Adrenal gland (tissue), 12 donors: ENCODE measurements around the gene FCHSD1. TPM values are rescaled to one million over a fixed set of nuclear protein-coding genes. Genes with fewer than 3 reads are reported as not detected.

Experiments
- DNase-seq, 7 donors: peaks; one replicate each; pipeline ENCODE4 v3.0.0-alpha.2; 2019 to 2020
- H3K27ac ChIP-seq, 5 donors: fragments of 200-600 bp; sonication (generic) in 4 of 5; 1 replicate in 3 of 5; 2 replicates in 2 of 5; pipeline versions ENCODE4 v1.5.1 to v1.8.0; 2016 to 2020; ENCODE audit warnings: mild to moderate bottlenecking in 1 of 5
- H3K27me3 ChIP-seq: fragments of 200-600 bp; 2 replicates; pipeline ENCODE4 v1.8.0; 2021
- H3K36me3 ChIP-seq, 2 donors: fragments of 200-600 bp; replicated peaks in 1 of 2; 1 replicate in 1 of 2; 2 replicates in 1 of 2; pipeline versions ENCODE4 v1.5.1 to v1.8.0; 2018 to 2022
- H3K4me1 ChIP-seq, 2 donors: fragments of 200-600 bp; replicated peaks in 1 of 2; 1 replicate in 1 of 2; 2 replicates in 1 of 2; pipeline versions ENCODE4 v1.5.1 to v1.8.0; 2018 to 2021
- H3K4me3 ChIP-seq, 4 donors: fragments of 200-600 bp; sonication (generic) in 3 of 4; one replicate each; pipeline ENCODE4 v1.5.1; 2016 to 2018
- H3K9me3 ChIP-seq, 3 donors: fragments of 200-600 bp; sonication (generic) in 1 of 3; replicated peaks in 1 of 3; 1 replicate in 2 of 3; 2 replicates in 1 of 3; pipeline versions ENCODE4 v1.5.1 to v1.8.0; 2016 to 2021
- POLR2A ChIP-seq, 2 donors: fragments of 450-650 bp; IDR thresholded peaks; one replicate each; pipeline ENCODE4 v1.6.1; 2017; ENCODE audit warnings: antibody characterized with exemption in 2 of 2, mild to moderate bottlenecking in 2 of 2, moderate library complexity in 1 of 2
- WGBS, 4 donors: extraction: QIAGEN DNeasy Blood & Tissue Kit in 2 of 4; methylation state at CpG; one replicate each; pipeline versions ENCODE4 v1.1.5 to v1.1.7; 2013 to 2017; 5-methylcytosine and 5-hydroxymethylcytosine counted together
- intact Hi-C, 2 donors: fragments of 100-400 bp; cut with DNase I; formaldehyde crosslinking; loops; one replicate each; pipeline versions ENCODE4 v1.14.1 to v1.15.0; 2022 to 2023
- polyA plus RNA-seq, 3 donors: library from polyadenylated mRNA; stranded (reverse); fragments of 200-250 nt in 2 of 3; fragments of 350-450 nt in 1 of 3; fragmentation: Illumina TruSeq in 1 of 3; extraction: RNeasy Lipid Tissue Mini Kit (QIAGEN cat#74804) in 1 of 3; gene quantifications; one replicate each; pipeline ENCODE4 v1.2.3, GENCODE V29; 2013 to 2014
- total RNA-seq, 9 donors: library from RNA; depleted of rRNA in 4 of 9; stranded (reverse); fragments of >200 nt in 4 of 9; fragments of 120-200 nt in 1 of 9; fragmentation: NEBNext Ultra II Directional in 1 of 9; extraction: Animal tissue kit (Norgen Biotek cat#: 25700) in 1 of 9; gene quantifications; one replicate each; pipeline versions ENCODE4 v1.1.0 to v1.2.4, GENCODE V29; 2013 to 2023
- TF ChIP-seq, protein P1 (sequence below), 6 experiments: fragments of 450-650 bp in 4 of 6; fragments of 200-600 bp in 2 of 6; sonication (generic) in 1 of 6; IDR thresholded peaks; 1 replicate in 5 of 6; 2 replicates in 1 of 6; pipeline versions ENCODE4 v1.5.1 to v1.8.0; 2016 to 2021; ENCODE audit warnings: antibody characterized with exemption in 6 of 6, mild to moderate bottlenecking in 2 of 6, moderate library complexity in 1 of 6
- donor health status: healthy with polysubstance abuse.
- donor health status: Bipolar disorder and iron deficiency.
- donor health status: DM: yes; HTN: yes; CAD: no.
- donor health status: DM: no; HTN: no; CAD: no.
- donor health status: DM: no; HTN: no; CAD: no.
- donor health status: DM: yes; HTN: yes; CAD: no.

Gene FCHSD1
- total and polyA plus RNA-seq, 12 donors: 3.7 to 53.9 (median 16.9) TPM

DNA sequence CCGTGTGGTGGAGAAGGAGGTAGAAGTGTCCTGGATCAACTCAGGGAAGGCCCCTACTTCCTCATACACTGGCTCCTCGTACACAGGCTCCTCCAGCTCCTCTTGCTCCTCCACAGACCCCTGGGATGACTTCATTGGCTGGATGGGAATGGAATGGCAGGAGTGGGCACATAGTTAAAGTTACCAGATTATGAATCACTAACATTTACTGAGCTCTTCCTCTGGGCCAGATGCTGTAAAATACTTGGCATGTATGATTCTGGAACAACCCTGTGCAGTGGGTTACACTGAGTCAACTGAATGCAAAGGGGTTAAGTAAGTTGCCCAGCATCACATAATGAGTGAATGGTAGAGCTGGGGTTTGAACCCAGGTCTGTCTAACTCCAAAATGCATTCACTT lies 3.1 kb upstream of the FCHSD1 start:
- Histone ChIP-seq H3K4me3 (no peak overlapping the region), H3K9me3 (no peaks in the 10 kb centered on the region), H3K27ac (no peak overlapping the region), H3K36me3 (peaks cover 0 to 7% of the 10 kb centered on the region in 2 donors), H3K27me3 (no peaks in the 10 kb centered on the region), H3K4me1 (peaks cover 0 to 4% of the 10 kb centered on the region in 2 donors)
- intact Hi-C loops: no loop called here
- no peak for TF ChIP-seq POLR2A (IDR thresholded peaks at IDR 0.05)
- TF ChIP-seq, protein P1, sequence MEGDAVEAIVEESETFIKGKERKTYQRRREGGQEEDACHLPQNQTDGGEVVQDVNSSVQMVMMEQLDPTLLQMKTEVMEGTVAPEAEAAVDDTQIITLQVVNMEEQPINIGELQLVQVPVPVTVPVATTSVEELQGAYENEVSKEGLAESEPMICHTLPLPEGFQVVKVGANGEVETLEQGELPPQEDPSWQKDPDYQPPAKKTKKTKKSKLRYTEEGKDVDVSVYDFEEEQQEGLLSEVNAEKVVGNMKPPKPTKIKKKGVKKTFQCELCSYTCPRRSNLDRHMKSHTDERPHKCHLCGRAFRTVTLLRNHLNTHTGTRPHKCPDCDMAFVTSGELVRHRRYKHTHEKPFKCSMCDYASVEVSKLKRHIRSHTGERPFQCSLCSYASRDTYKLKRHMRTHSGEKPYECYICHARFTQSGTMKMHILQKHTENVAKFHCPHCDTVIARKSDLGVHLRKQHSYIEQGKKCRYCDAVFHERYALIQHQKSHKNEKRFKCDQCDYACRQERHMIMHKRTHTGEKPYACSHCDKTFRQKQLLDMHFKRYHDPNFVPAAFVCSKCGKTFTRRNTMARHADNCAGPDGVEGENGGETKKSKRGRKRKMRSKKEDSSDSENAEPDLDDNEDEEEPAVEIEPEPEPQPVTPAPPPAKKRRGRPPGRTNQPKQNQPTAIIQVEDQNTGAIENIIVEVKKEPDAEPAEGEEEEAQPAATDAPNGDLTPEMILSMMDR (IDR thresholded peaks at IDR 0.05): no peak
- 67 to 80% (median 72%) methylated on average over 1 to 2 of the region's 2 CpGs for WGBS, 4 donors
- no peak for DNase-seq

DNA sequence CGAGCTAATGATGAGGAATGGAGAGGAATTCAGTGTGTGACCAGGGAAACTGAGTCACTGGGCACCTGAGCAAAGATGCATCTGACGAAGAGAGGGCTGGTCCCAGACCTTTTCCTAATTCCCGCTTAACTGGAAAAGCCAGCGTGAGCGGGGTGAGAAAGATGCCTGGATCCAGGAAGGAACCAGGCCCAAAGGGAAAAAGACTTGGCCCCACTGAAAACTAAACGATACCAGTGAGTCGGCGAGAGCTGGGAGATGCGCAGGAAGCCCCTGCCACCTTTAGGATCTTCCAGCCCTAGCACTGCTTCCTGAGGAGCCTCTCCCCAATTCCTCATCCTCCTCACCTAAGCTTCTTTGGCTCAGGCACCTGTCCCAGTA lies 499 bp upstream of the FCHSD1 start:
- TF ChIP-seq POLR2A (IDR thresholded peaks at IDR 0.05): no peak
- TF ChIP-seq, protein P1 (IDR thresholded peaks at IDR 0.05): no peak
- Histone ChIP-seq H3K27me3 (no peaks in the 10 kb centered on the region), H3K9me3 (no peaks in the 10 kb centered on the region), H3K4me1 (peaks cover 0 to 4% of the 10 kb centered on the region in 2 donors), H3K36me3 (no peaks in the 10 kb centered on the region), H3K27ac (peak overlapping the region in 2 of 5 donors; percentile 17 to 62), H3K4me3 (peak overlapping the region in 2 of 4 donors; percentile 24 to 66)
- 56 to 66% (median 61%) methylated on average over 9 of the region's 9 CpGs for WGBS, 4 donors
- DNase-seq: no peak
- intact Hi-C loops: no loop called here

DNA sequence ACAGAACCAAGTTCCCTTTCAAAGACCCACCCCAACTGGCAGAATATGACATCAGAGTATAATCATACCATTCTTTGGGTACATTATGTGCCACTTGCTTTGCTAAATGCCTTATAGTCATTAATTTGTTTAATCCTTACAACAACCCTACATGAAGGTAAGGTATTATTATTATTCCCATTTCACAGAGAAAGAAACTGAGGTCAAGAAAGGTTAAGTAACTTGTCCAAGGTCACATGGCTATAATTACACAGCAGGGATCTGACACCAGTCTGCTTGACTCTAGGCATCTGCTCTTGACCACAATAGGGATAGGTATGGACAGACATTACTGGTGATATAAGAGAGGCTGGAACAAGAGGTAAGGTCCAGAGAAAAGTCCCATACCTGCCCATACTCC lies 1.2 kb downstream of the FCHSD1 start:
- Histone ChIP-seq H3K4me1 (peaks cover 0 to 4% of the 10 kb centered on the region in 2 donors), H3K4me3 (no peak overlapping the region), H3K27ac (no peak overlapping the region), H3K27me3 (no peaks in the 10 kb centered on the region), H3K9me3 (no peaks in the 10 kb centered on the region), H3K36me3 (peaks cover 0 to 9% of the 10 kb centered on the region in 2 donors)
- no peak for DNase-seq
- intact Hi-C loops: no loop called here
- TF ChIP-seq, protein P1 (IDR thresholded peaks at IDR 0.05): no peak
- TF ChIP-seq POLR2A (IDR thresholded peaks at IDR 0.05): no peak

DNA sequence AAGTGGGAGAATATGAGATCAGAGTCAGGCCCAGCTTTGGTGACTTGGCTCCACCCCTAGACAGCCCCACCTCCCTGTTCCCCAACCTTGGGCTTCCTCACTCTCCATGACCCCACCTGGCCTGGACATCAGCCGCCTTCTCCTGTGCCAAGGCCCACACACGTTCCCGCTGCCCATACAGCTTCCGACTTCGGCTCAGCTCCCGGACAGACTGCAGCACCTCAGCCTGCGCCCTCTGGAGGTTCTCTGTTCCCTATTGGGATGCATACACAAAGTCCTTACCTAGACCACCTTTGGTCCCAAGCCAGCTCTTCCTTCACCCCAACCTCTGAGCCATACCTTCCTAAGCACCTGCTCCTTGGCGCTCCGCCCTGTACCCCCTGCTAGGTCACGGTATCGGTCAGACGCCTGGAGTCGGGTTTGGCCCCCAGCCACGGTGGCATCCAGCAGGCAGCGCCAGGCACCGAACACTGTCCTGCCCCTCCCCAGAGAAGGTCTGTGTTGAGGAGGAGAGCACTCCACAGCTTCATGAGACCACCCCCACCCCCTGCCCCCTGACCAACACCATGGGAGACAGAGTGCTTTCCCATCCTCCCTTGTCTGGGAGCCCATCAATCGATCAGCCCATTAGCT lies 2.0 kb downstream of the FCHSD1 start:
- no peak for DNase-seq
- Histone ChIP-seq H3K27ac (no peak overlapping the region), H3K36me3 (peaks cover 0 to 13% of the 10 kb centered on the region in 2 donors), H3K9me3 (no peaks in the 10 kb centered on the region), H3K27me3 (no peaks in the 10 kb centered on the region), H3K4me3 (no peak overlapping the region), H3K4me1 (peaks cover 0 to 4% of the 10 kb centered on the region in 2 donors)
- TF ChIP-seq POLR2A (IDR thresholded peaks at IDR 0.05): no peak
- TF ChIP-seq, protein P1 (IDR thresholded peaks at IDR 0.05): no peak
- intact Hi-C loops: no loop called here
- 88 to 94% (median 93%) methylated on average over 17 of the region's 17 CpGs for WGBS, 4 donors
